GM19025 (cell line): ENCODE measurements around the gene MT1G.
"Not testable (repeated sequence)": the region's sequence is repeated elsewhere in the genome, so short reads cannot be mapped to it uniquely, and the experiment has no call there.

Experiments
- ATAC-seq: cut with Tn5 transposase; IDR thresholded peaks from one replicate; pipeline ENCODE4 v1.9.1; 2021; ENCODE audit warnings: mild to moderate bottlenecking, low read depth, moderate library complexity; ENCODE audit not compliant: unreplicated experiment

Gene MT1G

DNA sequence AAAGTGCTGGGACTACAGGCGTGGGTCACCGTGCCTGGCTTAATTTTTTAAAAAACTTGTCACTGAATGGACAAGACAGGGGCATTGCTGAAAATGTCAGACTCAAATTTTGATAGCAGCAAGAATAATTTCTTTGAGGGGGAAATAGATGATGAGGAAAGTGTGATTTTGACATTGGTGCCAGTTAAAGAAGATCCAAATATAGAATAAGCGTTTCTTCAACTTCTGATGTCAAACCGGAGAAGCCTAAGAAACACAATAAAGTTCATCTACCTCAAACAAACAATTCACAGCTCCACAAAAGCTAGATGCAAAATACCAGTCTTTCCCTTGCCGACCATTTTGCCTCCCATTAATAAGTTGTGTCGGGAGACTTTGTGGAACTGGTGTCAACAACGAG lies 18.9 kb upstream of the MT1G start:
- no peak for ATAC-seq

DNA sequence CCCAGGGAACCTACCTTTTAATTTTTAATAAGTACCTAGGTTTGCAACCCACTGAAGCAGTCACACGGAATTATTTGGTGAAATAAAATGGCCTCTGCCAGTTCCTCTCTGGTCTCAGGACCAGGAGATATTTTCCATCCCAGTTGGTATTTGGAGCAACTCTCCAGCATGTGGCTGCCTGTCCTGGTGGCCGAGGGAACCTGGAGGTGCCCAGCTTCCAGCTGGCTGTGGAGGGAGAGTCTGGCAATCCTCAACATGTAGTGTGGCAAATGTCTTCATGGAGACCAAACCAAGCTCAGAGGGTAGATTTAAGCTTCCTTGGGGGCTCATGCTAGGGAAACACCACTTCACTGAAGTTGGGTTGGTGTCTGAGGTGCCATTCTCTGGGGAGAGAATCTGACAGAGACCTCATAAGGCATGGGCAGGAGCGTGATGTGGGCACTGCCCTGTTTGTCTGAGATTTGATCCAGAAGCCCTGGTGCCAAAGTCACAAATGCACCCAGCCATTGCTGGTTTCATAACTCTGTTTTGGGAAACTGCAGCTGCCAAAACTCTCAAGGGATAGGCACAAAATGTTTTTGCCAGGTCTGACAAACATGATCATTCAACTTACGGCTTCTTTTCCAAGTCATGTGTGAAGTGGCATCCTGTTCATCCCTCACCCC lies 17.2 kb upstream of the MT1G start:
- no peak for ATAC-seq

GRCh38 chr16:56684256-56684925 lies 16.5 kb upstream of the MT1G start:
- ATAC-seq = no peak

- no peak for ATAC-seq
Measured at GRCh38 chr16:56683424-56684172, 15.7 kb upstream of the MT1G start.

DNA sequence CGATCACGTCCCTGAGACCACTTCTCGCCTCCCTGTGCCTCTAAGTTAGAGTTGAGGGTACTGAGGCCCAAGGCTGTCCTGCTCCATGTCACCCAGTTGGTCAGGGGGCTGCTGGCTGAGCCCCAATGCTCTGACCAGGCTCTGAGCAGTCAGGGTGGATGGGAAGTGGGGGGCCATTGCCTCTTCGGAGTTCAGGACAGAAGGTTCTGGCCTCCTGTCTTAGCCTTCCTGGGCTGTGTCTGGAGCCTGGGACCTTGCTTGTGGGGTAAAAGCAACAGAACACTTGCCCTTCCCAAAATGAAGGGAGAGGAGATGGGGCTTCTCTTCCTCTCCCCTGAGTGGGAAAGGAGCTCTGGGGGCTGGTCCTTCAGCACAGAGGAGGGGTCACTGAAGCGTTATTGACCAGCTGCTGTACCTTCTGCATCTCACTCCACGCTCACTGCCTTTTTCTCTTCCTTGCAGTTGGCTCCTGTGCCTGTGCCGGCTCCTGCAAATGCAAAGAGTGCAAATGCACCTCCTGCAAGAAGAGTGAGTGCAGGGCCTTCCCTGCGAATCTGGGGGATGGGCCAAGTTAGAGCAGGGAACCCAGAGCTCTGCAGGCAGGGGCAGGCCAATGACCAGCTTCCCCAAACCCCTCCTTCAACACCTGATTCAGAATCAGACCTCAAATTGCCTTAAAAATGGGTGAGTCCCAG lies 15.0 kb upstream of the MT1G start:
- ATAC-seq = no peak

GRCh38 chr16:56681939-56682702 lies 14.3 kb upstream of the MT1G start, which contains the start of gene MT1X:
Gene MT1X, plus strand, starts transcription at chr16:56682470. Its CDS starts 71 bp downstream, at chr16:56682541.
- peak; percentile 98 for ATAC-seq

GRCh38 chr16:56679818-56680217 lies 12.0 kb upstream of the MT1G start:
- ATAC-seq = no peak

GRCh38 chr16:56679078-56679730 lies 11.3 kb upstream of the MT1G start:
- ATAC-seq = no peak

GRCh38 chr16:56677474-56677873 lies 9.6 kb upstream of the MT1G start:
- ATAC-seq = no peak

DNA sequence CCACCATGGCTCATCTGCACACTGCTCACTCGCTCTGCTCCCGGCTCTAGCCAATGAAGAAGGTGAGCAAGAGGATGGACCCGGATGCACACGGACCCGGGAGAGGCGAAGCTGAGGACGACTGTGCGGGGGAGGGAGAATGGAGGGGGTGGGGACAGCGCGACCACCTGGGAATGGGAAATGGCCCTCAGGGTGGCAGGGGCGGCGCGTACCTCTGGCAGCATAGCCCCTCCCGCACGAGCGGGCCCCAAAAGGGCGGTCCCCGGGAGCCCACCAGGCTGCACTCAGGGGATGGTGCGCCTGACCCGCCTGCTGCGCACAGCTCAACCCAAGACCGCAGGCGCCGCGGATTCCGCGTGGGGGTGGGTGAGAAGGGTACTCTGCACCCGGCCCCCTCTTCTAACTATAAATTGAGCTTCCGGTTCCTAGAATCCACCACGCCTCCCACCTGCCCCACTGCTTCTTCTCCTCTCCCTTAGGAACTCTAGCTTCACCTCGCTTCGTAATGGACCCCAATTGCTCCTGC lies 7.9 kb upstream of the MT1G start:
- no peak for ATAC-seq

DNA sequence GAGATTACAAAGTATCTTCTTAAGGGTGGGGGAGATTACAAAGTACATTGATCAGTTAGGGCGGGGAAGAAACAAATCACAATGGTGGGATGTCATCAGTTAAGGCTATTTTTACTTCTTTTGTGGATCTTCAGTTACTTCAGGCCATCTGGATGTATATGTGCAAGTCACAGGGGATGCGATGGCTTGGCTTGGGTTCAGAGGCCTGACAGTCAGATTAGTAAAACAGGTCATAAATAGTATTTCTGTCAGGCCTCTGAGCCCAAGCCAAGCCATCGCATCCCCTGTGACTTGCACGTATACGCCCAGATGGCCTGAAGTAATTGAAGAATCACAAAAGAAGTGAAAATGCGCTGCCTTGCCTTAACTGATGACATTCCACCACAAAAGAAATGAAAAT lies 6.7 kb upstream of the MT1G start:
- ATAC-seq = not testable (repeated sequence)

DNA sequence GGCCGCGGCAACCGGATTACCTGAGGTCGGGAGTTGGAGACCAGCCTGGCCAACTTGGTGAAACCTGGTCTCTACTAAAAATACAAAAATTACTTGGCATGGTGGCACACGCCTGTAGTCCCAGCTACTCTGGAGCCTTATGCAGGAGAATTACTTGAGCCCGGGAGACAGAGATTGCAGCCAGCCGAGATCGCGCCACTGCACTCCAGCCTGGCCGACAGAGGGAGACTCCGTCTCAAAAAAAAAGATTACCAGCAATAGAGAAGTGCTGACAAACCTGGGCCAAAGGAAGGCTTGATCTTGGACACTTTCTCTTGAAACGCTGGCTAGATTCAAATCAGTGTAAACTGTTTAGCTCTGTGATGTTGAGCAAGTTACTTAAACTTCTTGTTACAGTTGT lies 6.1 kb upstream of the MT1G start:
- ATAC-seq = no peak

GRCh38 chr16:56672761-56673536 lies 5.1 kb upstream of the MT1G start:
- no peak for ATAC-seq

DNA sequence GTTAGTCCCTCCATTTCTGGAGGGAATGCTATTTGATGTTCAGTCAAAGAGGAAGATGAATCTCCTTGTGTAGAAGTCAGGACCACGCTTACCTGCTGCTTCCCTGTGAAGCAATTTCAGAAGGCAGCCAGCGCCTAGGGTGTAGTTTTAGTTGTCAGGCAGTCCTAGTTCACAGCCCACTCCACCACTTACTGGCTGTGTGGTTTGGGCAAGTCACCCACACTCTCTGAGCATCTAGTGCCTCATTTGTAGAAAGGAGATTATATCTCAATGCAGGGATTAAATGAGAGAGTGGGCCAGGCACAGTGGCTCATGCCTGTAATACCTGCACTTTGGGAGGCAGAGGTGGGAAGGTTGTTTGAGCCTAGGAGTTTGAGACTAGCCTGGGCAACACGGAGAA lies 4.3 kb upstream of the MT1G start:
- not testable (repeated sequence) for ATAC-seq

GRCh38 chr16:56671691-56672090 lies 3.8 kb upstream of the MT1G start:
- not testable (repeated sequence) for ATAC-seq

DNA sequence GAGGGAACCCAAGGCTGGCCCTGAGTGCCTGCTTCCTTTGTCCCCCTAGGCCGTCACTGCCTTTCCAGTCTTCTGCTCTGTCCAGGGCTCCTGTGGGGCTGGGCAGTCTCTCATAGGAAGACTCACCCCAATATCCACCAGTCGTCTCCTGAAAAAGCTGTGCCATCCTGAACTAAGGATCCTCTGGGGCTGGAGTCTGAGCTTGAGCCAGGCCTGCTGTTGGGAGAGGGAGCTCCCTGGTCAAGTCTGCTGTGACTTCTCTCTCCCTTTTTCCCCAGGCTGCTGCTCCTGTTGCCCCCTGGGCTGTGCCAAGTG lies 2.7 kb upstream of the MT1G start:
- ATAC-seq = no peak

- no peak for ATAC-seq
Measured at GRCh38 chr16:56669840-56670619, 2.2 kb upstream of the MT1G start.
